ENCODE results near the gene PIAS4. TPM values are rescaled to one million over a fixed set of nuclear protein-coding genes. Genes with fewer than 3 reads are reported as not detected.

The PIAS4 gene
- polyA plus RNA-seq, 1 experiment: 9.0 TPM

GRCh38 chr19:3981373-3981735 is 26.2 kb upstream of the PIAS4 start:
- ChIA-PET CTCF (no interaction called here), POLR2A (interaction anchor here (8.1 kb wide), 1 partner anchor 11 kb away, joined by 221 read pairs; the partner anchor contains the start of gene DAPK3)
- Histone ChIP-seq H3K9me3 (ENCODE audit: control insufficient read depth, insufficient read depth, low read length) (no peaks in the 10 kb centered on the region; the same call in 1 of the 2 replicates), H3K27me3 (ENCODE audit: control insufficient read depth, insufficient read depth, low read length) (no peaks in the 10 kb centered on the region), H3K4me3 (ENCODE audit: low read depth, low read length) (no peak overlapping the region), H3K27ac (ENCODE audit: low read depth, low read length) (no peak overlapping the region)
- no peak for TF ChIP-seq CTCF (IDR thresholded peaks at IDR 0.05; ENCODE audit: low read depth, low read length)
- DNase-seq (ENCODE audit: low read depth, low spot score): no peak

- CTCF ChIA-PET: no interaction called here
- Histone ChIP-seq H3K27ac (ENCODE audit: low read depth, low read length) (peak overlapping the region; percentile 47), H3K9me3 (ENCODE audit: control insufficient read depth, insufficient read depth, low read length) (no peaks in the 10 kb centered on the region; the same call in 1 of the 2 replicates), H3K4me3 (ENCODE audit: low read depth, low read length) (peak overlapping the region; percentile 97), H3K27me3 (ENCODE audit: control insufficient read depth, insufficient read depth, low read length) (no peaks in the 10 kb centered on the region)
- POLR2A ChIA-PET: interaction anchor here (8.1 kb wide), 1 partner anchor 11 kb away, joined by 221 read pairs; the partner anchor contains the start of gene DAPK3
- no peak for DNase-seq (ENCODE audit: low read depth, low spot score)
- TF ChIP-seq CTCF (IDR thresholded peaks at IDR 0.05; ENCODE audit: low read depth, low read length): no peak
Observed at GRCh38 chr19:3981736-3982681, 25.5 kb upstream of the PIAS4 start.

- TF ChIP-seq CTCF (IDR thresholded peaks at IDR 0.05; ENCODE audit: low read depth, low read length): no peak
- DNase-seq (ENCODE audit: low read depth, low spot score): no peak
- ChIA-PET CTCF (no interaction called here), POLR2A (interaction anchor here (2.9 to 8.1 kb wide), 2 partner anchors 7 to 12 kb away, joined by 51 to 221 read pairs; partner anchors contain the start of gene DAPK3)
- H3K9me3 ChIP-seq (ENCODE audit: control insufficient read depth, insufficient read depth, low read length): no peaks in the 10 kb centered on the region; the same call in 1 of the 2 replicates
- no peaks in the 10 kb centered on the region for H3K27me3 ChIP-seq (ENCODE audit: control insufficient read depth, insufficient read depth, low read length)
- H3K27ac ChIP-seq (ENCODE audit: low read depth, low read length): peak overlapping the region; percentile 31
- peak overlapping the region; percentile 97 for H3K4me3 ChIP-seq (ENCODE audit: low read depth, low read length)
Observed at GRCh38 chr19:3982701-3983541, 24.6 kb upstream of the PIAS4 start.

- DNase-seq (ENCODE audit: low read depth, low spot score): no peak
- H3K27ac ChIP-seq (ENCODE audit: low read depth, low read length): peak overlapping the region; percentile 31
- no peak for TF ChIP-seq CTCF (IDR thresholded peaks at IDR 0.05; ENCODE audit: low read depth, low read length)
- H3K4me3 ChIP-seq (ENCODE audit: low read depth, low read length): peak overlapping the region; percentile 97
- H3K27me3 ChIP-seq (ENCODE audit: control insufficient read depth, insufficient read depth, low read length): no peaks in the 10 kb centered on the region
- H3K9me3 ChIP-seq (ENCODE audit: control insufficient read depth, insufficient read depth, low read length): no peaks in the 10 kb centered on the region; the same call in 1 of the 2 replicates
- ChIA-PET CTCF (no interaction called here), POLR2A (interaction anchor here (1.0 to 8.1 kb wide), 3 partner anchors 8 to 215 kb away, joined by 3 to 221 read pairs (median 51); partner anchors contain the start of gene DAPK3)
Observed at GRCh38 chr19:3983542-3983914, 24.0 kb upstream of the PIAS4 start.

Data from AG04450 (cell line).